NCI-H748 treated with DMSO at 0.1 percent for 48 hours (cell line): ENCODE data around the gene ADAM33.

ENCODE experiments used
- DNase-seq: peaks from one replicate; lab custom pipeline; 2025; lab: John Stamatoyannopoulos, UW

ADAM33 gene

GRCh38 chr20:3686421-3686820 is 4.6 kb upstream of the ADAM33 start:
- no peak for DNase-seq

- no peak for DNase-seq
Measured at GRCh38 chr20:3685341-3685740, 3.5 kb upstream of the ADAM33 start.

- no peak for DNase-seq
Measured at GRCh38 chr20:3681352-3681930, 369 bp downstream of the ADAM33 start.

- DNase-seq, result no peak
Measured at GRCh38 chr20:3680701-3681351, 984 bp downstream of the ADAM33 start.

GRCh38 chr20:3679749-3680700 is 1.8 kb downstream of the ADAM33 start:
- DNase-seq, result no peak

- DNase-seq, result no peak
Measured at GRCh38 chr20:3678856-3679720, 2.7 kb downstream of the ADAM33 start.

GRCh38 chr20:3678198-3678597 is 3.6 kb downstream of the ADAM33 start:
- DNase-seq, result no peak

- no peak for DNase-seq
Measured at GRCh38 chr20:3677733-3678132, 4.1 kb downstream of the ADAM33 start.

- DNase-seq, result no peak
Measured at GRCh38 chr20:3674995-3675900, 6.6 kb downstream of the ADAM33 start.

- no peak for DNase-seq
Measured at GRCh38 chr20:3674447-3674846, 7.4 kb downstream of the ADAM33 start.

GRCh38 chr20:3673221-3674070 is 8.4 kb downstream of the ADAM33 start:
- no peak for DNase-seq

GRCh38 chr20:3672547-3673171 is 9.2 kb downstream of the ADAM33 start:
- no peak for DNase-seq

- DNase-seq, result no peak
Measured at GRCh38 chr20:3671986-3672546, 9.7 kb downstream of the ADAM33 start.

- no peak for DNase-seq
Measured at GRCh38 chr20:3670945-3671344, 10.9 kb downstream of the ADAM33 start.

- DNase-seq, result no peak
Measured at GRCh38 chr20:3670511-3670910, 11.3 kb downstream of the ADAM33 start.

- DNase-seq, result no peak
Measured at GRCh38 chr20:3669710-3670367, 12.0 kb downstream of the ADAM33 start.

- DNase-seq, result no peak
Measured at GRCh38 chr20:3667434-3668037, 14.3 kb downstream of the ADAM33 start.

- no peak for DNase-seq
Measured at GRCh38 chr20:3663858-3664257, 18.0 kb downstream of the ADAM33 start.
